ENCODE data around the gene PDIA5.

GRCh38 chr3:123138839-123139444 is 72.1 kb downstream of the PDIA5 start:
- TF ChIP-seq YY1 (IDR thresholded peaks at IDR 0.05; ENCODE audit: insufficient read depth, insufficient read length) (no peak), ZNF274 (IDR thresholded peaks at IDR 0.05; ENCODE audit: low read depth, low read length) (no peak), SUZ12 (IDR thresholded peaks at IDR 0.05; ENCODE audit: extremely low read depth, insufficient read depth, insufficient read length) (no peak)
